K562 (cell line): ENCODE measurements around the gene MAGEB1. TPM values are rescaled to one million over a fixed set of nuclear protein-coding genes. Genes with fewer than 3 reads are reported as not detected.

Experiments used
- ATAC-seq: fragments of 200-7000 bp; cut with Tn5 transposase; 3 replicates; pipeline ENCODE4 v1.9.1; 2020; ENCODE audit warnings: moderate library complexity
- BruUV-seq: library from RNA; stranded (reverse); fragments of 400-500 nt; replicated peaks from 2 replicates; lab custom pipeline; 2021; lab: Mats Ljungman, UMichigan
- CTCF ChIA-PET: fragments of 300-600 bp; formaldehyde crosslinking; extraction: SDS; loops from one replicate; lab custom pipeline; 2021; ENCODE audit warnings: low intra/inter-chr PET ratio; lab: Yijun Ruan, JAX
- POLR2A ChIA-PET: fragments of 300-600, 350-650 bp; sonication (Branson Sonifier 250); formaldehyde crosslinking; extraction: SDS; loops from one replicate; lab custom pipeline; 2021; ENCODE audit warnings: antibody characterized with exemption, inconsistent platforms; lab: Yijun Ruan, JAX
- DNase-seq, 4 experiments: peaks; one replicate each; pipeline versions ENCODE4 v3.0.0 to v3.0.0-alpha.2; 2011 to 2018; ENCODE audit warnings: low spot score in 3 of 4, mixed read lengths in 3 of 4; ENCODE audit errors: extremely low read depth in 1 of 4
- FAIRE-seq: peaks from 2 replicates; lab custom pipeline; 2011; peaks lifted over from hg19 to GRCh38; lab: Jason Lieb, UNC
- H2AFZ ChIP-seq: 2 replicates; pipeline ENCODE4 v1.6.0; 2011; ENCODE audit warnings: low read depth, low read length, control low read depth, inconsistent platforms
- H3K27ac ChIP-seq: fragments of 200-600 bp; 3 replicates; pipeline ENCODE4 v1.8.0; 2011; ENCODE audit warnings: low read depth, mild to moderate bottlenecking, control low read depth, inconsistent platforms, low read length, moderate library complexity, mixed read lengths; ENCODE audit errors: extremely low read depth
- H3K27me3 ChIP-seq, 2 experiments: fragments of 300-600 bp in 1 of 2; 2 replicates in 1 of 2; 3 replicates in 1 of 2; pipeline versions ENCODE4 v1.6.0 to v1.8.0; 2011; ENCODE audit warnings: inconsistent platforms in 2 of 2, low read length in 2 of 2, mild to moderate bottlenecking in 1 of 2, mixed read lengths in 1 of 2, moderate library complexity in 1 of 2; ENCODE audit not compliant: control insufficient read depth in 2 of 2, insufficient read depth in 2 of 2
- H3K36me3 ChIP-seq: fragments of 300-600 bp; 3 replicates; pipeline ENCODE4 v1.8.0; 2011; ENCODE audit warnings: mild to moderate bottlenecking, low read length, inconsistent platforms; ENCODE audit not compliant: control insufficient read depth, insufficient read depth
- H3K4me1 ChIP-seq, 2 experiments: fragments of 200-600 bp in 1 of 2; replicated peaks in 1 of 2; 2 replicates in 1 of 2; 3 replicates in 1 of 2; pipeline versions ENCODE4 v1.5.1 to v1.8.0; 2011; ENCODE audit warnings: inconsistent platforms in 2 of 2, low read length in 2 of 2, mild to moderate bottlenecking in 1 of 2, mixed read lengths in 1 of 2, moderate library complexity in 1 of 2; ENCODE audit not compliant: control insufficient read depth in 2 of 2, insufficient read depth in 2 of 2
- H3K4me2 ChIP-seq: 2 replicates; pipeline ENCODE4 v1.6.1; 2011; ENCODE audit warnings: low read length, control low read depth, inconsistent platforms, mixed read lengths; ENCODE audit not compliant: insufficient read depth
- H3K4me3 ChIP-seq: fragments of 200-600 bp; sonication (generic), shearing (Covaris generic); 2 replicates; pipeline ENCODE4 v1.5.1; 2016; ENCODE audit warnings: control low read depth, inconsistent platforms
- H3K79me2 ChIP-seq: fragments of 200-600 bp; 3 replicates; pipeline ENCODE4 v1.8.0; 2011; ENCODE audit warnings: low read length, inconsistent platforms; ENCODE audit not compliant: control insufficient read depth, insufficient read depth
- H3K9ac ChIP-seq, 2 experiments: 2 replicates each; pipeline versions ENCODE4 v1.6.0 to v1.6.1; 2011; ENCODE audit warnings: low read depth in 2 of 2, low read length in 2 of 2, control low read depth in 1 of 2, inconsistent platforms in 1 of 2, mild to moderate bottlenecking in 1 of 2, mixed read lengths in 1 of 2; ENCODE audit not compliant: insufficient read depth in 1 of 2
- H3K9me1 ChIP-seq: one replicate; pipeline ENCODE4 v1.6.0; 2011; ENCODE audit warnings: inconsistent platforms, mild to moderate bottlenecking, low read length, moderate library complexity; ENCODE audit not compliant: control insufficient read depth, insufficient read depth
- H3K9me3 ChIP-seq: replicated peaks from 2 replicates; pipeline ENCODE4 v1.5.1; 2011; ENCODE audit warnings: low read depth, low read length, inconsistent platforms; ENCODE audit not compliant: control insufficient read depth, insufficient read depth
- H4K20me1 ChIP-seq: replicated peaks from 2 replicates; pipeline ENCODE4 v1.6.1; 2011; ENCODE audit warnings: low read length, inconsistent platforms, mixed read lengths; ENCODE audit not compliant: control insufficient read depth, insufficient read depth
- CTBP1 ChIP-seq: fragments of 450-650 bp; IDR thresholded peaks from 2 replicates; pipeline ENCODE4 v1.6.1; 2016; ENCODE audit warnings: borderline replicate concordance
- E2F1 ChIP-seq: sonication (generic); formaldehyde crosslinking; IDR thresholded peaks from 2 replicates; pipeline ENCODE4 v1.8.1; 2023; ENCODE audit warnings: mild to moderate bottlenecking, missing genetic modification reagents, moderate library complexity
- HDAC2 ChIP-seq: fragments of 450-650 bp; IDR thresholded peaks from 2 replicates; pipeline ENCODE4 v1.6.1; 2016; ENCODE audit warnings: mild to moderate bottlenecking
- MEIS2 ChIP-seq: fragments of 450-650 bp; IDR thresholded peaks from 2 replicates; pipeline ENCODE4 v1.6.1; 2014; ENCODE audit warnings: mild to moderate bottlenecking; ENCODE audit not compliant: partially characterized antibody
- NFYB ChIP-seq: IDR thresholded peaks from 2 replicates; pipeline ENCODE4 v1.6.1; 2011; ENCODE audit warnings: mild to moderate bottlenecking, moderate library complexity; ENCODE audit not compliant: insufficient read length; ENCODE audit errors: extremely low read depth
- RNF2 ChIP-seq: sonication (generic); IDR thresholded peaks from 2 replicates; pipeline ENCODE4 v1.6.1; 2016
- SMAD3 ChIP-seq: fragments of 450-650 bp; formaldehyde crosslinking; conservative IDR thresholded peaks from 2 replicates; pipeline ENCODE4 v1.4.0; 2020; ENCODE audit warnings: mild to moderate bottlenecking
- ZNF217 ChIP-seq: sonication (generic); formaldehyde crosslinking; IDR thresholded peaks from 2 replicates; pipeline ENCODE4 v1.8.0; 2022; ENCODE audit warnings: mild to moderate bottlenecking, missing genetic modification reagents
- ZNF274 ChIP-seq: IDR thresholded peaks from 2 replicates; pipeline ENCODE4 v1.6.1; 2011; ENCODE audit warnings: low read depth, mild to moderate bottlenecking, low read length, moderate library complexity, borderline replicate concordance
- ZNF407 ChIP-seq: fragments of 450-650 bp; IDR thresholded peaks from 2 replicates; pipeline ENCODE4 v1.6.1; 2016; ENCODE audit warnings: low read depth
- WGBS: fragments of 100-300 bp; shearing (Covaris generic); methylation state at CpG from one replicate; pipeline ENCODE4 v1.1.6; 2016; ENCODE audit warnings: low coverage, mixed read lengths; ENCODE audit not compliant: insufficient coverage; ENCODE audit errors: missing lambda C conversion rate; 5-methylcytosine and 5-hydroxymethylcytosine counted together
- in situ Hi-C: fragments of 300-500 bp; cut with MboI; formaldehyde crosslinking; loops from 4 replicates; pipeline ENCODE4 v1.15.0; 2018; ENCODE audit warnings: inconsistent platforms, mixed read lengths
- intact Hi-C: fragments of 100-400 bp; cut with micrococcal nuclease; formaldehyde crosslinking; loops from 2 replicates; pipeline ENCODE4 v1.14.2; 2022
- polyA plus RNA-seq, 8 experiments: library from polyadenylated mRNA; depleted of rRNA in 4 of 8; stranded (reverse) in 5 of 8; unstranded in 3 of 8; fragments of >200 nt; fragmentation: Nextera tagmentation in 2 of 8; fragmentation: Illumina TruSeq in 1 of 8; extraction: Ambion mirVana in 2 of 8; extraction: Trizol in 1 of 8; gene quantifications; 2 replicates each; pipeline versions ENCODE4 v1.2.1 to v1.2.3, GENCODE V29; 2011 to 2014; ENCODE audit warnings: inconsistent platforms in 1 of 8, missing spikeins in 1 of 8
- total RNA-seq, 7 experiments: library from RNA; depleted of rRNA in 6 of 7; stranded (reverse); fragments of >200 nt in 6 of 7; fragmentation: Illumina TruSeq in 2 of 7; extraction: Trizol in 2 of 7; gene quantifications; 2 replicates each; pipeline versions ENCODE4 v1.2.1 to v1.2.3, GENCODE V29; 2011 to 2021; ENCODE audit warnings: low replicate concordance in 1 of 7

The MAGEB1 gene
- total and polyA plus RNA-seq, 9 of the 15 experiments (the other 6 are each of a cell fraction or from before 2014, with no cell fraction given), result 32.6 to 100 (median 43.4) TPM

DNA sequence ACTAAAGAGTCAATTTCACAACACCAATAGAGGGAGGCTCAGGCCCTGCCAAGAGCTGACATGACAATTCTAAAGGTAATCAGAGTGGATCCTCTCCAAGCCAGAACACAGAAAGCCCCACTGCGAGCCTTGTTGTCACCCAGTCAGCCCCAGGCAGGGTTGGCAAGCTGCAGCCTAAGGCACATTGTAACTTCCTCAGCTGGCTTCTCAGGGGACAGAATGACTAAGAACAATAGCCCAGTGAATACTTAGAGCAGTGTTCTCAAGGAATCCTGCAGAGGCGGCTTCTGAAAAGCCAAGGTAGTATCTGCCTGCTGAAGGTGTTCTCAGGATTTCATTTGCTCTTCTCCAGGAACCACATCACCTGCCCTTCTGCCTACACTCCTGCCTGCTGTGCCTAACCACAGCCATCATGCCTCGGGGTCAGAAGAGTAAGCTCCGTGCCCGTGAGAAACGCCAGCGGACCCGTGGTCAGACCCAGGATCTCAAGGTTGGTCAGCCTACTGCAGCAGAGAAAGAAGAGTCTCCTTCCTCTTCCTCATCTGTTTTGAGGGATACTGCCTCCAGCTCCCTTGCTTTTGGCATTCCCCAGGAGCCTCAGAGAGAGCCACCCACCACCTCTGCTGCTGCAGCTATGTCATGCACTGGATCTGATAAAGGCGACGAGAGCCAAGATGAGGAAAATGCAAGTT is 5.1 kb upstream of the MAGEB1 start, which contains the start of gene MAGEB4 (continued):
- TF ChIP-seq ZNF217 (CRISPR knock-in tag) (no peak), RNF2 (no peak)

GRCh38 chrX:30248854-30249253 is 1.9 kb downstream of the MAGEB1 start:
- H3K4me3 ChIP-seq, result no peak overlapping the region
- ATAC-seq (no peak), DNase-seq (no peak), FAIRE-seq (no peak)
- no TSS peak for BruUV-seq
- peaks cover 26% of the 10 kb centered on the region; the same call in 2 of the 3 replicates for H3K36me3 ChIP-seq
- no peak overlapping the region for H3K9ac ChIP-seq
- WGBS, result 77% methylated on average over 4 of the region's 4 CpGs
- no peak overlapping the region for H3K27ac ChIP-seq
- POLR2A ChIA-PET, result interaction anchor here (0.7 kb wide), 1 partner anchor 9 kb away, joined by 4 read pairs; no protein-coding TSS in a partner anchor
- H3K9me3 ChIP-seq, result no peaks in the 10 kb centered on the region
- in situ Hi-C loops (no loop called here), intact Hi-C loops (no loop called here)
- peaks cover 7 to 9% of the 10 kb centered on the region in 2 experiments; a peak in 4 of 5 replicates for H3K4me1 ChIP-seq
- H4K20me1 ChIP-seq, result no peaks in the 10 kb centered on the region
- H3K4me2 ChIP-seq, result no peak overlapping the region
- H3K79me2 ChIP-seq, result peaks cover 13% of the 10 kb centered on the region
- no peaks in the 10 kb centered on the region for H3K27me3 ChIP-seq
- H2AFZ ChIP-seq, result no peak overlapping the region
- CTCF ChIA-PET, result no interaction called here
- no peaks in the 10 kb centered on the region for H3K9me1 ChIP-seq
- TF ChIP-seq E2F1 (no peak), ZNF407 (no peak), ZNF274 (no peak), CTBP1 (no peak), HDAC2 (no peak), MEIS2 (no peak), NFYB (no peak), SMAD3 (no peak)
